ENCODE results near the gene PCLO. TPM values are rescaled to one million over a fixed set of nuclear protein-coding genes. Genes with fewer than 3 reads are reported as not detected.

The PCLO gene
- total RNA-seq, 1 experiment from 2014 or later, result 2.3 TPM

- Mint-ChIP-seq H3K9me3 (ENCODE audit: unreplicated experiment) (no peaks in the 10 kb centered on the region), H3K4me1 (ENCODE audit: insufficient read depth, unreplicated experiment) (no peaks in the 10 kb centered on the region), H3K27ac (ENCODE audit: low read depth, unreplicated experiment) (no peak overlapping the region), H3K27me3 (ENCODE audit: insufficient read depth, unreplicated experiment) (no peaks in the 10 kb centered on the region), H3K36me3 (ENCODE audit: insufficient read depth, unreplicated experiment) (peaks cover 5% of the 10 kb centered on the region), H3K4me3 (ENCODE audit: unreplicated experiment) (no peak overlapping the region)
- ChIA-PET CTCF (interaction anchor here (0.6 kb wide), 1 partner anchor 93 kb away, joined by 3 read pairs; no protein-coding TSS in a partner anchor), POLR2A (no interaction called here)
- no peak for TF ChIP-seq CTCF (IDR thresholded peaks at IDR 0.05; ENCODE audit: unreplicated experiment)
- no TSS peak for BruUV-seq (replicated peaks)
- DNase-seq (ENCODE audit: unreplicated experiment), result no peak
- intact Hi-C loops (cut with micrococcal nuclease), result no loop called here
Measured at GRCh38 chr7:83040484-83040883, 122.2 kb downstream of the PCLO start.

GRCh38 chr7:83038787-83039186 is 123.9 kb downstream of the PCLO start:
- Mint-ChIP-seq H3K36me3 (ENCODE audit: insufficient read depth, unreplicated experiment) (no peaks in the 10 kb centered on the region), H3K9me3 (ENCODE audit: unreplicated experiment) (no peaks in the 10 kb centered on the region), H3K27me3 (ENCODE audit: insufficient read depth, unreplicated experiment) (no peaks in the 10 kb centered on the region), H3K4me3 (ENCODE audit: unreplicated experiment) (no peak overlapping the region), H3K4me1 (ENCODE audit: insufficient read depth, unreplicated experiment) (no peaks in the 10 kb centered on the region), H3K27ac (ENCODE audit: low read depth, unreplicated experiment) (no peak overlapping the region)
- TF ChIP-seq CTCF (IDR thresholded peaks at IDR 0.05; ENCODE audit: unreplicated experiment), result no peak
- ChIA-PET POLR2A (interaction anchor here (0.6 kb wide), 1 partner anchor 304 kb away, joined by 3 read pairs; no protein-coding TSS in a partner anchor), CTCF (no interaction called here)
- intact Hi-C loops (cut with micrococcal nuclease), result no loop called here
- DNase-seq (ENCODE audit: unreplicated experiment), result no peak
- BruUV-seq (replicated peaks), result no TSS peak

- Mint-ChIP-seq H3K36me3 (ENCODE audit: insufficient read depth, unreplicated experiment) (no peaks in the 10 kb centered on the region), H3K4me1 (ENCODE audit: insufficient read depth, unreplicated experiment) (no peaks in the 10 kb centered on the region), H3K4me3 (ENCODE audit: unreplicated experiment) (no peak overlapping the region), H3K27me3 (ENCODE audit: insufficient read depth, unreplicated experiment) (no peaks in the 10 kb centered on the region), H3K27ac (ENCODE audit: low read depth, unreplicated experiment) (no peak overlapping the region), H3K9me3 (ENCODE audit: unreplicated experiment) (no peaks in the 10 kb centered on the region)
- BruUV-seq (replicated peaks), result no TSS peak
- TF ChIP-seq CTCF (IDR thresholded peaks at IDR 0.05; ENCODE audit: unreplicated experiment), result no peak
- DNase-seq (ENCODE audit: unreplicated experiment), result no peak
- ChIA-PET POLR2A (no interaction called here), CTCF (interaction anchor here (0.6 kb wide), 1 partner anchor 134 kb away, joined by 3 read pairs; no protein-coding TSS in a partner anchor)
- intact Hi-C loops (cut with micrococcal nuclease), result no loop called here
Measured at GRCh38 chr7:83036721-83037380, 125.8 kb downstream of the PCLO start.

- TF ChIP-seq CTCF (IDR thresholded peaks at IDR 0.05; ENCODE audit: unreplicated experiment), result no peak
- CTCF ChIA-PET, result interaction anchor here (0.6 to 0.7 kb wide), 2 partner anchors 15 to 133 kb away, joined by 3 read pairs; no protein-coding TSS in a partner anchor
- DNase-seq (ENCODE audit: unreplicated experiment), result no peak
- no peaks in the 10 kb centered on the region for H3K27me3 Mint-ChIP-seq (ENCODE audit: insufficient read depth, unreplicated experiment)
- no peak overlapping the region for H3K4me3 Mint-ChIP-seq (ENCODE audit: unreplicated experiment)
- POLR2A ChIA-PET, result no interaction called here
- no peak overlapping the region for H3K27ac Mint-ChIP-seq (ENCODE audit: low read depth, unreplicated experiment)
- intact Hi-C loops (cut with micrococcal nuclease), result no loop called here
- BruUV-seq (replicated peaks), result no TSS peak
- H3K36me3 Mint-ChIP-seq (ENCODE audit: insufficient read depth, unreplicated experiment), result no peaks in the 10 kb centered on the region
- no peaks in the 10 kb centered on the region for H3K9me3 Mint-ChIP-seq (ENCODE audit: unreplicated experiment)
- no peaks in the 10 kb centered on the region for H3K4me1 Mint-ChIP-seq (ENCODE audit: insufficient read depth, unreplicated experiment)
Measured at GRCh38 chr7:83036130-83036529, 126.6 kb downstream of the PCLO start.

All from MCF 10A (cell line).